GM19463 (cell line): ENCODE results near the gene GNG11.

Experiments used
- ATAC-seq: cut with Tn5 transposase; IDR thresholded peaks from one replicate; pipeline ENCODE4 v1.9.1; 2021; ENCODE audit warnings: mild to moderate bottlenecking, moderate library complexity; ENCODE audit not compliant: unreplicated experiment

The GNG11 gene

GRCh38 chr7:93945756-93946535 is 24.4 kb downstream of the GNG11 start:
- ATAC-seq = no peak

- ATAC-seq = no peak
Measured at GRCh38 chr7:93948106-93948505, 26.6 kb downstream of the GNG11 start.

GRCh38 chr7:93948873-93949272 is 27.3 kb downstream of the GNG11 start:
- no peak for ATAC-seq

DNA sequence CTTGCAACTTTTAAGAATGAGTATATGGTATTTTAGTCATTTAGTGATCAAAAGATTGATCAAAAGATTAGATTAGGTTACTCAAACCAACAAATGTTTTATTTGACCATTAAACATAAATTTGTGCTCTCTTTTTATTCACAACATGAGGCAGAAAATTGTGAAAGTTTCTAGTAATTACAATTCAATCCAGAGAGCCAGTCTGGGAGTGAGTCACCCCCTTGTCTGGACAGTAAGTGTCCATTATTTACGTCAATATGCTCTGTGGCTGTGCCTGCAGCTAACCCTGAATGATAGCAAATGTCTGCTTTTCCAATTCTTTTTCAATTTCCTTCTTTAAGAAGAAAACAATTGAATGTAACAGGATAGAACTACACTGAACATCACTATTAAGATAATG is 27.9 kb downstream of the GNG11 start:
- no peak for ATAC-seq

GRCh38 chr7:93955304-93955703 is 33.8 kb downstream of the GNG11 start:
- ATAC-seq = peak; percentile 83

DNA sequence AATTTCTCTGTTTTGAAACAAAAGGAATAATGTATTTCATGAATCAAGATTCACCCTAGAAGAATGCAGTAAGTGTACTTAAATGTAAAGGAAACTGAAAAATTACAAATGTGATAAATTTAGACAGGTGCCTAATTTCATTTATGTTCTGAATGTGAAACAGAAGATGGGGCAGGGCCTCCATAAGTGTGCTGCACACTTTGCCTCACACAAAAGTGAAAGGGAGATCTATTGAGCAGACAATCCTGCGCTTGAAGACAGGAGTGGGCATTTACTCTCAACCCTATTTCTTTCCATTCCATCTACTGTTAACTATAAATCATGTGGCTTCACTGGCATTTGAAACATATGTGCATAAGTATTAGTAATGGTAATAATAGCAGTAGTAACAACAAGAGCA is 36.2 kb downstream of the GNG11 start:
- ATAC-seq = peak; percentile 42

DNA sequence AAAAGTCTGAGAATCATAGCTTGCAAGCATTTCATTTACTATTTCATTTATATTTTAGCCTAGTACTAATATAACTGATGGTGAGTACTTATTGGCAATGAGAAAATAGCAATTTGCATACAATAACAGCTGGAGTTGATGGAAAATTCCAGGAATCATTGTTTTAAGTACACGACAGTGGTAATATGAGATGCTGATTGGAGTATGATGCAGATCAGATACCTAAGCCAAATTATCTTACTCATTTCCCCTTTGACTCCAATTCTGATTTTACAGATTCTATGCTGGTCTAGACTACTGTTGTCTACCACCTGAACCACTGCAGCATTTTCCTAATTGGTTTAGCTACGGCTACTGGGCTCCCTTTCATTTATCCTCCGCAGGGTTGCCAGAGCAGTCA is 36.7 kb downstream of the GNG11 start:
- no peak for ATAC-seq

GRCh38 chr7:93958651-93959050 is 37.1 kb downstream of the GNG11 start:
- no peak for ATAC-seq

DNA sequence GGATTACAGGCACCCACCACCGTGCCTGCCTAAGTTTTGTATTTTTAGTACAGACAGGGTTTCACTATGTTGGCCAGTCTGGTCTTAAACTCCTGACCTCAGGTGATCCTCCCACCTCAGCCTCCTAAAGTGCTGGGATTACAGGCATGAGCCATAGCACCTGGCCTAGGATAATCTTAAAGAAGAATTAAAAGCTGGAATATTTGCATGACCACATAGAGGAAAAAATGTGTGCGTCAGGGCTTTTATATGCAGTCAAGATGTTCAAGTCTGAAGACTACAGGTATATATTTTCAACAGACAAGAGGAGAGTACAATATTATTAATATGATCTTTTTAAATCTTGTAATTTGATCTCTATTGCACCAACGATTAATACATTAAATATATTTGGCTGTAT is 39.5 kb downstream of the GNG11 start:
- no peak for ATAC-seq

GRCh38 chr7:93964262-93964661 is 42.7 kb downstream of the GNG11 start:
- ATAC-seq = no peak

GRCh38 chr7:93964813-93965212 is 43.3 kb downstream of the GNG11 start:
- no peak for ATAC-seq

- no peak for ATAC-seq
Measured at GRCh38 chr7:93968911-93969620, 47.5 kb downstream of the GNG11 start.

- ATAC-seq = no peak
Measured at GRCh38 chr7:93972029-93972725, 50.6 kb downstream of the GNG11 start.

GRCh38 chr7:93973134-93973533 is 51.6 kb downstream of the GNG11 start:
- no peak for ATAC-seq

DNA sequence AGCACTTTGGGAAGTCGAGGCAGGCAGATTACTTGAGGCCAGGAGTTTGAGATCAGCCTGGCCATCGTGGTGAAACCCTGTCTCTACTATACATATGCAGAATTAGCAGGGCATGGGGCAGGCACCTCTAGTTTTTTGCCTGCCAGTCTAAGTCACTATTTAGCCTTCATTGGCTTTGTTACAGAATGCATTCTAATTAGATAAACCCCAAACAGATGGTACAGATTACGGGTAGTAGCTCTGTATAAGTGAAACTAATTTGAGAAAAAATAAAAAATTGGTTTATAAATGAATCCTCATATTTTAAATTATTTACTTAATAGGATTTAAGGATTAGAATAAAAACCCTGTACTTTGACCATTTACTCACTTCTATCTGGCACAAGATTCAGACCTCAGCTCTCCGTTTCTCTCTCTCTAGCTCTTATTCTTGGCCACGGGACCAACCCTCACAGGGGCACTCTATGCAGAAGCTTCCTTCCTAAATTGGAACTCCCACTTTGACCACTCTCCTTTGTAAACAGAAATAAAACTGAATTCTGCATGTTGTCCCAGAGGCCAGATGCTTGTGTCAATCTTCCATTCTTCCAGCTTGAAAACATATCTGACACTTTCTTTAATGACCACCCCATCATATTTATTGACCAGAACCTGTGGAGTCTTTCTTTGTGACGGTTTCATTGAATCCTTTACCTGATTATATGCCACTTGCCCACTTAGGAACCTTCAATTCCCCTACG is 55.8 kb downstream of the GNG11 start:
- ATAC-seq = no peak
